Stimulated activated CD8-positive, alpha-beta memory T cell treated with anti-CD3 and anti-CD28 coated beads, Interleukin-4, amount 100 ng/mL, for 24 hours (primary cell): ENCODE results near the gene KCNQ1.
A peak's percentile ranks its signal among the peaks of the same experiment; 100 is the strongest.

Source experiments
- DNase-seq: peaks from one replicate; pipeline ENCODE4 v3.0.0-alpha.2; 2020; ENCODE audit warnings: low read depth

Gene KCNQ1, protein sequence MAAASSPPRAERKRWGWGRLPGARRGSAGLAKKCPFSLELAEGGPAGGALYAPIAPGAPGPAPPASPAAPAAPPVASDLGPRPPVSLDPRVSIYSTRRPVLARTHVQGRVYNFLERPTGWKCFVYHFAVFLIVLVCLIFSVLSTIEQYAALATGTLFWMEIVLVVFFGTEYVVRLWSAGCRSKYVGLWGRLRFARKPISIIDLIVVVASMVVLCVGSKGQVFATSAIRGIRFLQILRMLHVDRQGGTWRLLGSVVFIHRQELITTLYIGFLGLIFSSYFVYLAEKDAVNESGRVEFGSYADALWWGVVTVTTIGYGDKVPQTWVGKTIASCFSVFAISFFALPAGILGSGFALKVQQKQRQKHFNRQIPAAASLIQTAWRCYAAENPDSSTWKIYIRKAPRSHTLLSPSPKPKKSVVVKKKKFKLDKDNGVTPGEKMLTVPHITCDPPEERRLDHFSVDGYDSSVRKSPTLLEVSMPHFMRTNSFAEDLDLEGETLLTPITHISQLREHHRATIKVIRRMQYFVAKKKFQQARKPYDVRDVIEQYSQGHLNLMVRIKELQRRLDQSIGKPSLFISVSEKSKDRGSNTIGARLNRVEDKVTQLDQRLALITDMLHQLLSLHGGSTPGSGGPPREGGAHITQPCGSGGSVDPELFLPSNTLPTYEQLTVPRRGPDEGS

GRCh38 chr11:2444821-2445745, at the start of gene KCNQ1:
KCNQ1 (plus strand) TSS chr11:2445008; CDS start chr11:2445099, 91 bp downstream.
- peak; percentile 34 for DNase-seq

DNA sequence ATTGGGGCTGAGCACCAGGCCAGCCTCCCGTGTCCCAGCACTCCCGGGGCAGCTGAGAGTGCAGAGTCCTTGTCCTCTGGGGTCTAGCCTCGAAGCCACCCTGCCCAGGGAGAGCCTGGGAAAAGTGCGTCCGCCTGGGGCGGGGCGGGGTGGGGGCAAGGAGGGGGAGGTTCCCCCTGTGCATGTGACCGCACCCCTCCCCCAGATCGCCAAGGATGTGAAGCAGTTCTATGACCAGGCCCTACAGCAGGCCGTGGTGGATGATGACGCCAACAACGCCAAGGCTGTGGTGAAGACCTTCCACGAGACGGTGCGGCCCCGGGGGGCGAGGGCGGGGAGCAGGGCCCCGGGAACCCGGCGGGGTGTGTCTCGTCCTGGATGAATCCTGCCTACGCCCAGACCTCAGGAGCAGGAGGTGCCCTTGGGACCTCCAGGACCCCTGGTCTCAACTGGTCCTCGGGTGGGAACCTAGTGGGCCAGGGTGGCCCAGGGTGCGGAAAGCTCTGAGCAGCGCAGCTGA, 49.5 kb upstream of the KCNQ1 start:
- DNase-seq: no peak

DNA sequence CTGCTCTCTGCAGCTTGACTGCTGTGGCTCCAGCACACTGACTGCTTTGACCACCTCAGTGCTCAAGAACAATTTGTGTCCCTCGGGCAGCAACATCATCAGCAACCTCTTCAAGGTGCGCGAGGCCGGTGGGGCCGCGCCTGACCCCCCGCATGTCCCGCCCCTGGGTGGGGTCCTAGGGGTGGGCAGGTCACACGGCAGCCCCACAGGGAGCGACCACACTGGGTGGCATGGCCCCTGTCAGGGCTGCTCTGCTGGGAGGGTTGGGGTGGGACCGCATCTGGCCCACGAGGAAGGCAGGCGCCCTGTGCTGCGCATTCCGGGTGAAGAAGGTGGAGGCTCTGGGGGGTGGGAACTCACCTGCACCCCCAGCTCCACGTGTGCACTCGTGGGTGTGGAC, 49.0 kb upstream of the KCNQ1 start:
- no peak for DNase-seq

GRCh38 chr11:2396471-2396870, 48.3 kb upstream of the KCNQ1 start:
- no peak for DNase-seq

DNA sequence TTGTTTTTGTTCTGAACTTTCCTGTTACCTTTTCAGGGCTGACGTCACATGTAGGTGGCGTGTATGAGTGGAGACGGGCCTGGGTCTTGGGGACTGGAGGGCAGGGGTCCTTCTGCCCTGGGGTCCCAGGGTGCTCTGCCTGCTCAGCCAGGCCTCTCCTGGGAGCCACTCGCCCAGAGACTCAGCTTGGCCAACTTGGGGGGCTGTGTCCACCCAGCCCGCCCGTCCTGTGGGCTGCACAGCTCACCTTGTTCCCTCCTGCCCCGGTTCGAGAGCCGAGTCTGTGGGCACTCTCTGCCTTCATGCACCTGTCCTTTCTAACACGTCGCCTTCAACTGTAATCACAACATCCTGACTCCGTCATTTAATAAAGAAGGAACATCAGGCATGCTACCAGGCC, 47.8 kb upstream of the KCNQ1 start:
- DNase-seq: no peak

- no peak for DNase-seq
Measured at GRCh38 chr11:2398664-2399355, 46.0 kb upstream of the KCNQ1 start.

DNA sequence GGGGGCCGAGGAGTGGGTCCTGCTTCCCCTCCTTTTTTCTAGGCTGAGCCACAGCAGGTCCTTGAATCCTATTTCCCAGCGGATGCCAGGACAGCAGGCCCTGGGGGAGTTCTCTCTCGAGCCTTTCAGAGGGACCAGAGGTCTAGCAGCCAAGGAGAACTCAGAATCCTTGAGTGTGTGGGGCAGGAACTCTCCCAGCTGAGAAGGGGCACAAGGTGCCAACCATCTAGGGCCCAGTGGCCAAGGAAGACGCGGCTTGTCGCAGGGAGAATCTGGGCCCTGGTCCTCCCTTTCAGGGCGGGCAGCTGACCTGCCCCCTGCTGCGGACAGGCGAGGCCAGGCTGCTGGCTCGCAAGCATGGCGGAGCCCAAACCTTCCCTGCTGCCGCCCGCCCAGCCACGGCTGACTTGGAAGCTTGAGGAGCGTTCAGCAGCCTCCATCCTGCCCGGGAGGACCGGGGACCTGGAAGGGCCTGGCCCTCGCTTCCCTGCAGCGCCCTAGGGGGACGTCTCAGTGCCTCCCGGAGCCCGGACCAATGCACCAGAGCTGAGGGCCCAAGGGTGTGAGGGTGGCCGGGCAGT, 45.2 kb upstream of the KCNQ1 start:
- DNase-seq: no peak

DNA sequence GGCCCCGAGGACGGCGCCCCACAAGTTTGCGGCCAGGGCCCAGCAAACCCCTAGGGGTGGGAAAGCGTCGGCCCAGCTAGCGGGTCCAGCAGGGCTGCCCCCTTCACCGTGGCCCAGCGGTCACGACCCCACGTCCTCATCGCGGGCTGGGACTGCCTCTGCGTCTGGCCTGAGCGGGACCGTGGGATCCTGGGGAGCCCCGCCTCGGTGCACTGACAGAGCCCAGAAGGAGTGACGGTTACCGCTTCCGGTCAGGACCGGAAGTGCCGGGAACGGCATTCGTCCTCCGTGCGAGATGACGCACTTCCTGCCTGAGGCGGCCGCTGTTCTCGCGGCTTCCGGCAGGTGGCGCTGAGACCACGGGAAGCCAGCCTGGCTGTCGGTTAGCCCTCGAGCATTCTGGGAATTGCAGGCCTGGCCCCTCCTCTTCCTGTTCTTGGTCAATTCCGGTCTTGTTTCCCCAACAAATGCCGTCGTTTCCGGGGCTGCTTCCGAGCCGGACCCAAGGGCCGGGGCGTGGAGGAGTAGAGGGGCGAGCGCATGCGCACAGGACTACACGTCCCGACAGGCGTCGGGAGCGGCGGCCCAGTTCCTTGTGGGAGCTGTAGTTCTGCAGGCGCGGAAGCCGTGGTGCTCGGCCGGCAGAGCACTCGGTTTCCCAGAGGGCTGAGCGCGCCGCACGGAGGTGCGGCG, 44.6 kb upstream of the KCNQ1 start, which contains the start of gene TSSC4:
Gene TSSC4 (plus strand): TSS at position 682 of the 693 bp plus-strand sequence. CDS start 1,884 bp downstream, outside the sequence.
- peak; percentile 98 for DNase-seq

GRCh38 chr11:2400762-2401435, 43.9 kb upstream of the KCNQ1 start:
- DNase-seq: no peak

GRCh38 chr11:2401436-2401984, 43.3 kb upstream of the KCNQ1 start:
- DNase-seq: no peak

DNA sequence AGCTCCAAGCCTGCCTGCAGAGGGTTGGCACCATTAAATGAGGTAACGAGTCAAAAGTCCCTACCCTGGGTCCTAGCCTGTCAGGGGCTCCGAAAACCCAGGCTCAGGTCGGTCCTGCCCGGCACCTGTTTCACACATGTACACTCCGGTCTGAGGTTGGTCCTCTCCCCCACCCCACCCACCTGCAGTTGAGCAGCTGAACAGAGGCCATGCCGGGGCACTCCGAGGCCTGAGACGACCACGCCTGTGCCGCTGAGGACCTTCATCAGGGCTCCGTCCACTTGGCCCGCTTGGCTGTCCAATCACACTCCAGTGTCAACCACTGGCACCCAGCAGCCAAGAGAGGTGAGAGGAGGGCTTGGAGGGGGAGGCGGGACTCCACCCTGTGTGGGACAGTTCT, 42.7 kb upstream of the KCNQ1 start:
- DNase-seq: no peak

GRCh38 chr11:2402890-2403645, 41.7 kb upstream of the KCNQ1 start:
- no peak for DNase-seq

DNA sequence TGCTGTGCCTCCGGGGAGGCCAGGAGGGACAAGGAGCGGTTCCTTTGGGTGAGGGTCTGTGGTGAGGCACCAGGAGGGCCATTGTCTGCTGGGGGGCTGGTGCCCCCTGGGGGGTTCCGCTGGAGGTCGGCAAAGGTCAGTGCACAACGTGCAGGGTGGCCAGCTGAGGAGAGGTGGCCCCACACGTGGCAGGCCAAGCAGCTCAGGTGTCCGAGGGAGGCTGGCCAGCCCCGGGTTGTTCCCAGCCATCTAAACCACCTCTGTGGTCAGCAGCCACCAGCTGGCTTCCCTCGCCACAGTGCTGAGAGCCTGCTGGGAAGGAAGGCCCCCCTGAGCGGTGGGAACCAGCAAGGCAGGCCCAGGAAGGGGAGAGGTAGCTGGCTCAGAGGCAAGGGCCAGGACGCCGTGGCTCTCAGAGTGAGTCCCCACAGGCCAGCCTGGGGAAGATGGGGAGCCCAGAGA, 40.0 kb upstream of the KCNQ1 start:
- DNase-seq: no peak

DNA sequence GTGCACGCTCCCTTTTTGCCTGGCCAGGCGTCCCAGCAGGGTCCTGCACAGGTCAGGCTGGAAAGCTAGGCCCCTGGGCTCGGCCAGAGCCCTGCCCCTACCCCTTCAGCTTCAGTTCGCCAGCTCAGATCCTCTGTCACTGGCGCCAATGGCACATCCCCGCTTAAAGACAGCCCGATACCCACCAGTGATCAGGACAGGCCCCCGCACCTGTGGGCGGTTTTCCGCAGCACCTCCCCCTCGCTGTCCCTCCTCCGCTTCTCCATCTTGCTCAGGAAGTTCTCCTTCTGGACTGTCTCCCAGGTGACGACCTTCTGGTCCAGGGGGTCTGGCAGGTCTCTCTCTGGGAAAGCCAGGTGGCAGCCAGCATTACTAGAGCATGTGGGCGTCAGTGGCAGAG, 38.4 kb upstream of the KCNQ1 start:
- no peak for DNase-seq

GRCh38 chr11:2406878-2407410, 37.9 kb upstream of the KCNQ1 start:
- DNase-seq: no peak

DNA sequence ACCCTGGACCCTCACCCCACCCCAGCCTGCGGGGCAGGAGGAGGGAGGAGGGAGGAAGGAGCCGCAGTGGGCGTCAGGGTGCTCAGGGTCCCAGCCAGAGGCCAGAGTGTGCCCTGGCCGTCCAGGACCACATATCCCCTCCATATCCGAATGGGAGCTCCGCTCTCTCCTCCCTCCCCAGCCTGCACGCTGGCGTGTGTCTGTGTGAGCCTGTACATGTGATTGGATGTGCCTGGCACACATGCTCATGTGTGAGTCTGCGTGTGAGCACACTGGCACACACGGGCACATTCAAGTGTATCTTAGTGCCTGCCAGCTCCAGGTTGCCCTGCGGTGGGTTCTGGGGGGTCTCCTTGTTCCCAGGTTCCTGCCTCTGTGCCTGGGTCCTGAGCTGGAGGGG, 36.1 kb upstream of the KCNQ1 start:
- DNase-seq: no peak

DNA sequence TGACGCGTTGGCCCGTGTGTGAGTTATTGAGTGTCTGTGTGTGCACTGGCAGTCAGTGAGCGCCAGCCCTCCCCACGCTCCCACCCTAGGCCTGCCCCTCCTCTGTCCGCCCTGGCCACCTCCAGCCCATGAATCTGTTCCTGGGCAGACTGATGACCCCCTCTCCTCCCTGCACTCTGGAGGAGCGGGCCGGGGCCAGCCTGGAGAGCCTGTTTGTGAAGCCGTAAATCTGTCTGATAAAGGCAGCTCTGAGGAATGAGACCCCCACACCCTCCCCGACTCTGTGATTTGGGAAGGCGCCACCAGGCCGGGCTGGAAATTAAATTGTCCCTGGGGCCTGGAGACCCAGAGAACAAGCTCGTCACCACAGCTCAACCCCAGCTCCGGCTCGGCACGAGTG, 35.7 kb upstream of the KCNQ1 start:
- DNase-seq: no peak
